NOMO-1 (cell line): ENCODE results near the gene TRIM54.
"Not testable (repeated sequence)": the region's sequence is repeated elsewhere in the genome, so short reads cannot be mapped to it uniquely, and the experiment has no call there.

Source experiments
- DNase-seq, 2 experiments: peaks; one replicate each; lab custom pipeline; 2025; ENCODE audit not compliant: unreplicated experiment in 2 of 2; lab: John Stamatoyannopoulos, UW

Gene TRIM54

GRCh38 chr2:27351802-27352598 lies 69.8 kb downstream of the TRIM54 start:
- DNase-seq, result no peak

- not testable (repeated sequence) for DNase-seq
Measured at GRCh38 chr2:27353386-27353761, 71.1 kb downstream of the TRIM54 start.

GRCh38 chr2:27353762-27354596 lies 71.8 kb downstream of the TRIM54 start:
- DNase-seq, result no peak

- DNase-seq, result no peak
Measured at GRCh38 chr2:27354597-27354927, 72.3 kb downstream of the TRIM54 start.

GRCh38 chr2:27356056-27356381 lies 73.8 kb downstream of the TRIM54 start:
- peak; percentile 69 to 82 for DNase-seq

GRCh38 chr2:27356382-27357181 lies 74.4 kb downstream of the TRIM54 start, which contains the start of gene GTF3C2:
TSS of gene GTF3C2 (minus strand) at chr2:27356764. CDS start at chr2:27343554, 13,210 bp downstream.
- DNase-seq, result peak; percentile 96
